GM21515 (cell line): Measurements from ENCODE around the gene FANCG.

Source experiments
- ATAC-seq: cut with Tn5 transposase; IDR thresholded peaks from one replicate; pipeline ENCODE4 v1.9.1; 2021; ENCODE audit not compliant: unreplicated experiment

The FANCG gene

GRCh38 chr9:35079426-35080341 lies at the start of gene FANCG:
Gene FANCG, minus strand, starts transcription at chr9:35079942. Its CDS starts 418 bp downstream, at chr9:35079524.
- ATAC-seq: peak; percentile 83

GRCh38 chr9:35116898-35117551 lies 37.3 kb upstream of the FANCG start:
- ATAC-seq: peak; percentile 56

GRCh38 chr9:35116539-35116897 lies 36.8 kb upstream of the FANCG start:
- ATAC-seq: no peak

- ATAC-seq: peak; percentile 61
Measured at GRCh38 chr9:35115680-35116538, 36.2 kb upstream of the FANCG start, which contains the start of gene ATOSB. Gene ATOSB, minus strand, starts transcription at chr9:35115862. Its CDS starts 7,588 bp downstream, at chr9:35108274.

- ATAC-seq: no peak
Measured at GRCh38 chr9:35114840-35115628, 35.3 kb upstream of the FANCG start.

- no peak for ATAC-seq
Measured at GRCh38 chr9:35114113-35114839, 34.5 kb upstream of the FANCG start.

GRCh38 chr9:35112257-35113020 lies 32.7 kb upstream of the FANCG start:
- no peak for ATAC-seq

- ATAC-seq: peak; percentile 67
Measured at GRCh38 chr9:35111001-35111933, 31.5 kb upstream of the FANCG start.

- no peak for ATAC-seq
Measured at GRCh38 chr9:35110327-35110761, 30.6 kb upstream of the FANCG start.

GRCh38 chr9:35108946-35109575 lies 29.3 kb upstream of the FANCG start:
- no peak for ATAC-seq

- ATAC-seq: no peak
Measured at GRCh38 chr9:35108461-35108860, 28.7 kb upstream of the FANCG start.

GRCh38 chr9:35107297-35108290 lies 27.9 kb upstream of the FANCG start:
- ATAC-seq: no peak

- no peak for ATAC-seq
Measured at GRCh38 chr9:35106343-35106730, 26.6 kb upstream of the FANCG start.

- no peak for ATAC-seq
Measured at GRCh38 chr9:35105571-35106342, 26.0 kb upstream of the FANCG start.

GRCh38 chr9:35105126-35105525 lies 25.4 kb upstream of the FANCG start:
- ATAC-seq: no peak
